ENCODE results near the gene CCDC60. TPM values are rescaled to one million over a fixed set of nuclear protein-coding genes. Genes with fewer than 3 reads are reported as not detected.

CCDC60 gene
- total RNA-seq, 1 donor from 2014 or later: not detected

DNA sequence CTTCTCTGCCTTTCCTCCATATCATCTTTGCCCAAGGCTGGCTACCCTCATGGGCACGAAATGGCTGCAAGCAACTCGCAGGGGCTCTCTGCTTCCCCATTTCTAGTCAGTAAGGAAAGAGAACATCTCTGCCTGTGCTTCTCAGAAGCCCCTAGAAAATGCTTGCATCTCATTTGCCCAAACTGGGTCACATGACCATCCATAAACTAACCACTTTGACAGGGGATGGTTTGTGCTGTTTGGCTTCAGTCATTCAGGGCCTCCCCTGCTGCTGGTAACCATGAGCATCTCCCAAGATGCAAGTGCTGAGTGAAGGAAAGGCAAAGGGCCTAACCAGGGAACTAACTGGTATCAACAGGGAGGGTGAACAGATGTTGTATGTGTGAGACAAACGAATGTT lies 91.1 kb downstream of the CCDC60 start:
- no peak for DNase-seq (ENCODE audit: low spot score)
- no peak overlapping the region for H3K4me3 Mint-ChIP-seq (ENCODE audit: unreplicated experiment)
- no peak overlapping the region for H3K27ac Mint-ChIP-seq (ENCODE audit: unreplicated experiment)
- TF ChIP-seq, protein P1, sequence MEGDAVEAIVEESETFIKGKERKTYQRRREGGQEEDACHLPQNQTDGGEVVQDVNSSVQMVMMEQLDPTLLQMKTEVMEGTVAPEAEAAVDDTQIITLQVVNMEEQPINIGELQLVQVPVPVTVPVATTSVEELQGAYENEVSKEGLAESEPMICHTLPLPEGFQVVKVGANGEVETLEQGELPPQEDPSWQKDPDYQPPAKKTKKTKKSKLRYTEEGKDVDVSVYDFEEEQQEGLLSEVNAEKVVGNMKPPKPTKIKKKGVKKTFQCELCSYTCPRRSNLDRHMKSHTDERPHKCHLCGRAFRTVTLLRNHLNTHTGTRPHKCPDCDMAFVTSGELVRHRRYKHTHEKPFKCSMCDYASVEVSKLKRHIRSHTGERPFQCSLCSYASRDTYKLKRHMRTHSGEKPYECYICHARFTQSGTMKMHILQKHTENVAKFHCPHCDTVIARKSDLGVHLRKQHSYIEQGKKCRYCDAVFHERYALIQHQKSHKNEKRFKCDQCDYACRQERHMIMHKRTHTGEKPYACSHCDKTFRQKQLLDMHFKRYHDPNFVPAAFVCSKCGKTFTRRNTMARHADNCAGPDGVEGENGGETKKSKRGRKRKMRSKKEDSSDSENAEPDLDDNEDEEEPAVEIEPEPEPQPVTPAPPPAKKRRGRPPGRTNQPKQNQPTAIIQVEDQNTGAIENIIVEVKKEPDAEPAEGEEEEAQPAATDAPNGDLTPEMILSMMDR (IDR thresholded peaks at IDR 0.05): no peak
- no peaks in the 10 kb centered on the region for H3K36me3 Mint-ChIP-seq (ENCODE audit: low read depth)
- H3K4me1 Mint-ChIP-seq (ENCODE audit: low read depth): no peaks in the 10 kb centered on the region
- H3K27me3 Mint-ChIP-seq (ENCODE audit: low read depth): no peaks in the 10 kb centered on the region
- no peaks in the 10 kb centered on the region for H3K9me3 Mint-ChIP-seq (ENCODE audit: low read depth)

DNA sequence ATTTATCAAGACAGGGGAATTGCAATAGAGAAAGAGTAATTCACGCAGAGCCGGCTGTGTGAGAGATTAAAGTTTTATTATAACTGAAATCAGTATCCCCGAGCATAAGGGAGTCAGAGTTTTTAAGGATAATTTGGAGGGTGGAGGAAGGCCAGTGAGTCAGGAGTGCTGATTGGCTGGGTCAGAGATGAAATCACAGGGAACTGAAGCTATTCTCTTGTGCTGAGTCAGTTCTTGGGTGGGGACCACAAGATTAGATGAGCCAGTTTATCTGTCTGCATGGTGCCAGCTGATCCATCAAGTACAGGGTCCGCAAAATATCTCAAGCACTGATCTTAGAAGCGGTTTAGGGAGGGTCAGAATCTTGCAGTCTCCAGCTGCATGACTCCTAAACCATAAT lies 96.6 kb downstream of the CCDC60 start:
- Mint-ChIP-seq H3K27ac (ENCODE audit: unreplicated experiment) (no peak overlapping the region), H3K4me1 (ENCODE audit: low read depth) (no peaks in the 10 kb centered on the region), H3K9me3 (ENCODE audit: low read depth) (peaks cover 20% of the 10 kb centered on the region), H3K27me3 (ENCODE audit: low read depth) (no peaks in the 10 kb centered on the region), H3K4me3 (ENCODE audit: unreplicated experiment) (no peak overlapping the region), H3K36me3 (ENCODE audit: low read depth) (no peaks in the 10 kb centered on the region)
- TF ChIP-seq, protein P1 (IDR thresholded peaks at IDR 0.05): no peak
- DNase-seq (ENCODE audit: low spot score): no peak

DNA sequence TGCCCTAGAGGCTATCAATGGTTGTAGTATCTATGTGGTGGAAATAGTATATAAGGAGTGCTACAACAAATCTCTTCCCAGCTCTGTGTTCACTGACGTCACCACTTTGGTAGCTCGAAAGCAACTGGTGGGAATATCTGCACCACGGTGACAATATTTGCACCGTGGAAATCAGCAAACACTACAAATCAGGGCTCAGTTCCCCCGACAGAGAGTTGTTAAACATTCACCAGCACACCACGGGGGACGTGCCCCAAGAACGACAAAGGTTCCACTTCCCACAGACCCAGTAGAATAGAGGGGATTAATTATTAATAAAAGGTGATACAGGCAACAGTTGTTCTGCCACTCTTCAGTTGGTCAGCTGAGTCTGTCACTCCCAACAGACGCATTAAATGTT lies 98.4 kb downstream of the CCDC60 start:
- Mint-ChIP-seq H3K4me3 (ENCODE audit: unreplicated experiment) (no peak overlapping the region), H3K27ac (ENCODE audit: unreplicated experiment) (no peak overlapping the region), H3K4me1 (ENCODE audit: low read depth) (no peaks in the 10 kb centered on the region), H3K27me3 (ENCODE audit: low read depth) (no peaks in the 10 kb centered on the region), H3K9me3 (ENCODE audit: low read depth) (peaks cover 23% of the 10 kb centered on the region), H3K36me3 (ENCODE audit: low read depth) (no peaks in the 10 kb centered on the region)
- TF ChIP-seq, protein P1 (IDR thresholded peaks at IDR 0.05): no peak
- no peak for DNase-seq (ENCODE audit: low spot score)

DNA sequence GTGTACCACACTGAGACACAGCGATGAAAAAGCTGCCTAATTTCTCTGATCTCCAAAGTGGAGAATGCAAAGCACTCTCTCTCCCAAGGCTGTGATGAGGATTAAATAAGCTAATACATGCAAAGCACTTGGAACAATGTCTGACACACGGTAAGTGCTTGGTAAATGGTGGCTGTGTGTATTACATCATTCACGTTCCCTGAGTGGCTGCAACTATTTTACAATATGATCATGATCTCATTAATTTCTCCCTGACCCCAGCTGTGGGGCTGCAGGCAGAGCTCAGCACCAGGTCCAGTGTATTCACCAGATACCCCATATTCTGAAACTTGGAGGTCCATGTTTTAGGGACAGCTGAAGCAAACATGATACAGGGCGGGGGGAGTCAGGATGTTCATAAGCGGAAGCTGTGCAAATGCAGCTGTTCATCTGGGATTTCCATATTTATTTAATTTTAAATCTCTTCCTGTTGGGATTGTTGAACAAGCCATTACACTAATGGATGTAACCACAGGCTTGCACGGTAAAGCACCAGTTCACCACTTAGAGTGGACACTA lies 106.4 kb downstream of the CCDC60 start:
- Mint-ChIP-seq H3K4me1 (ENCODE audit: low read depth) (no peaks in the 10 kb centered on the region), H3K27me3 (ENCODE audit: low read depth) (peaks cover 3% of the 10 kb centered on the region), H3K4me3 (ENCODE audit: unreplicated experiment) (no peak overlapping the region)

DNA sequence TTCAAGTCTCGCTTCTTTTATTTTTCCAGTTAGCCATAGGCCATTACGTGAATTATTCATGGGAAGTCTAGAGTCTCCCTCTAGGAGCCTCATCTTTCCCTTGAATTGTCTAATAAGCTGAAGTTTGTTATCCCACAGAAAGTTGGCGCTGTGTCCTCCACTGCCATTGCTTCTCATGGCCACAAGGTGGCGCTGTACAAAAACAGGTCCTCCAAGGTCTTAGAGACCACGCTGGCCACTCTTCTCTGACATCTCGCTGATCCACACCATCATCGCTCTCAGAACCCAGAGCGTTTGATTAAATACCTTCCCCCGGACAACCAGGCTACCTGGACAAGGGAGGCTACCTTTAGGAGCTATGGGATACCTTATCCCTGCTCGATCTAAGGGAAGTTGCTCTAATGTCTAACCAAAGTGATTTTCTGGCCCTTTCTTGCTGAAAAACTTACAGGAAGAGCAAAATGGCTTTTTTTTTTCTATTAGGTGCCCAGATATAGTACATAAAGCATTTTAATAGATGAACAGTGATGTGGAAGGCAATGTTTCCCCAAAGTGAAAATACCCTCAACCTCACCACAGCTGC lies 110.0 kb downstream of the CCDC60 start:
- Mint-ChIP-seq H3K27me3 (ENCODE audit: low read depth) (peaks cover 3% of the 10 kb centered on the region), H3K9me3 (ENCODE audit: low read depth) (no peaks in the 10 kb centered on the region), H3K36me3 (ENCODE audit: low read depth) (no peaks in the 10 kb centered on the region), H3K27ac (ENCODE audit: unreplicated experiment) (no peak overlapping the region), H3K4me1 (ENCODE audit: low read depth) (no peaks in the 10 kb centered on the region), H3K4me3 (ENCODE audit: unreplicated experiment) (no peak overlapping the region)
- TF ChIP-seq, protein P1 (IDR thresholded peaks at IDR 0.05): peak; percentile 74
- DNase-seq (ENCODE audit: low spot score): no peak

More for the DNA sequence above, 106.4 kb downstream of the CCDC60 start:
- peaks cover 10% of the 10 kb centered on the region for H3K9me3 Mint-ChIP-seq (ENCODE audit: low read depth)
- DNase-seq (ENCODE audit: low spot score): no peak
- TF ChIP-seq, protein P1 (IDR thresholded peaks at IDR 0.05): no peak
- no peaks in the 10 kb centered on the region for H3K36me3 Mint-ChIP-seq (ENCODE audit: low read depth)
- H3K27ac Mint-ChIP-seq (ENCODE audit: unreplicated experiment): no peak overlapping the region
